K562 (cell line): ENCODE data around the gene PAQR4. TPM values are rescaled to one million over a fixed set of nuclear protein-coding genes. Genes with fewer than 3 reads are reported as not detected.

Experiments used
- ARID1B ChIP-seq: fragments of 450-650 bp; IDR thresholded peaks from 2 replicates; pipeline ENCODE4 v1.6.1; 2016; ENCODE audit warnings: antibody characterized with exemption, mild to moderate bottlenecking, inconsistent platforms
- FOSL1 ChIP-seq: fragments of 200-800 bp; sonication (Bioruptor generic); conservative IDR thresholded peaks from 2 replicates; pipeline ENCODE4 v1.6.1; 2016; ENCODE audit warnings: missing genetic modification characterization, missing compliant biosample characterization
- FOXA3 ChIP-seq, 2 experiments: fragments of 450-650 bp in 1 of 2; sonication (generic) in 1 of 2; formaldehyde crosslinking; IDR thresholded peaks in 1 of 2; conservative IDR thresholded peaks in 1 of 2; 2 replicates each; pipeline versions ENCODE4 v1.4.0 to v1.8.0; 2020 to 2022; ENCODE audit warnings: mild to moderate bottlenecking in 2 of 2, missing genetic modification reagents in 1 of 2
- FOXK1 ChIP-seq: sonication (generic); formaldehyde crosslinking; IDR thresholded peaks from 2 replicates; pipeline ENCODE4 v1.8.0; 2022; ENCODE audit warnings: missing genetic modification reagents, mild to moderate bottlenecking, borderline replicate concordance
- FOXP1 ChIP-seq: sonication (generic); formaldehyde crosslinking; IDR thresholded peaks from 2 replicates; pipeline ENCODE4 v1.8.0; 2022; ENCODE audit warnings: mild to moderate bottlenecking, missing genetic modification reagents
- HCFC1 ChIP-seq: IDR thresholded peaks from 2 replicates; pipeline ENCODE4 v1.6.1; 2012; ENCODE audit warnings: low read depth, low read length, improper control_type of control experiment
- HDAC1 ChIP-seq, 2 experiments: fragments of 450-650 bp; IDR thresholded peaks; 2 replicates each; pipeline ENCODE4 v1.6.1; 2016 to 2017; ENCODE audit warnings: inconsistent platforms in 1 of 2, mild to moderate bottlenecking in 1 of 2, moderate library complexity in 1 of 2
- HDAC8 ChIP-seq: fragments of 450-650 bp; IDR thresholded peaks from 2 replicates; pipeline ENCODE4 v1.6.1; 2016; ENCODE audit warnings: mild to moderate bottlenecking, missing genetic modification characterization, moderate library complexity, missing compliant biosample characterization
- NELFE ChIP-seq: IDR thresholded peaks from 2 replicates; pipeline ENCODE4 v1.6.1; 2011; ENCODE audit warnings: mild to moderate bottlenecking; ENCODE audit not compliant: insufficient read depth, insufficient read length
- PHF8 ChIP-seq: fragments of 200-600 bp; sonication (generic); IDR thresholded peaks from 2 replicates; pipeline ENCODE4 v1.6.1; 2012; ENCODE audit warnings: mixed run types, mild to moderate bottlenecking, inconsistent platforms, low read length, moderate library complexity, borderline replicate concordance
- PTRF ChIP-seq: fragments of 450-650 bp; IDR thresholded peaks from 2 replicates; pipeline ENCODE4 v1.6.1; 2016; ENCODE audit warnings: mild to moderate bottlenecking, missing genetic modification characterization, missing compliant biosample characterization
- RAD51 ChIP-seq: fragments of 450-650 bp; IDR thresholded peaks from 2 replicates; pipeline ENCODE4 v1.7.1; 2016; ENCODE audit warnings: low read depth, mild to moderate bottlenecking, borderline replicate concordance
- SMARCE1 ChIP-seq: fragments of 450-650 bp; IDR thresholded peaks from 2 replicates; pipeline ENCODE4 v1.7.1; 2016; ENCODE audit warnings: mild to moderate bottlenecking
- SP1 ChIP-seq: sonication (generic); formaldehyde crosslinking; IDR thresholded peaks from 2 replicates; pipeline ENCODE4 v1.8.1; 2022; ENCODE audit warnings: mild to moderate bottlenecking, missing genetic modification reagents
- ZNF445 ChIP-seq: fragments of 250-450 bp; sonication (Bioruptor Pico); IDR thresholded peaks from 2 replicates; pipeline ENCODE4 v1.4.0; 2020; ENCODE audit warnings: low read depth, mild to moderate bottlenecking, moderate library complexity
- polyA plus RNA-seq, 8 experiments: library from polyadenylated mRNA; depleted of rRNA in 4 of 8; stranded (reverse) in 5 of 8; unstranded in 3 of 8; fragments of >200 nt; fragmentation: Nextera tagmentation in 2 of 8; fragmentation: Illumina TruSeq in 1 of 8; extraction: Ambion mirVana in 2 of 8; extraction: Trizol in 1 of 8; gene quantifications; 2 replicates each; pipeline versions ENCODE4 v1.2.1 to v1.2.3, GENCODE V29; 2011 to 2014; ENCODE audit warnings: inconsistent platforms in 1 of 8, missing spikeins in 1 of 8
- total RNA-seq, 7 experiments: library from RNA; depleted of rRNA in 6 of 7; stranded (reverse); fragments of >200 nt in 6 of 7; fragmentation: Illumina TruSeq in 2 of 7; extraction: Trizol in 2 of 7; gene quantifications; 2 replicates each; pipeline versions ENCODE4 v1.2.1 to v1.2.3, GENCODE V29; 2011 to 2021; ENCODE audit warnings: low replicate concordance in 1 of 7
- TF ChIP-seq, protein P1 (sequence below): sonication (generic); formaldehyde crosslinking; IDR thresholded peaks from 2 replicates; pipeline ENCODE4 v1.9.0; 2022; ENCODE audit warnings: mild to moderate bottlenecking, missing genetic modification reagents
- TF ChIP-seq, protein P2 (sequence below): sonication (generic); IDR thresholded peaks from 2 replicates; pipeline ENCODE4 v1.6.1; 2016
- TF ChIP-seq, protein P3 (sequence below), 2 experiments: fragments of 450-650 bp; IDR thresholded peaks; 2 replicates each; pipeline ENCODE4 v1.6.1; 2016
- TF ChIP-seq, protein P4 (sequence below): IDR thresholded peaks from 2 replicates; pipeline ENCODE4 v1.6.1; 2012; ENCODE audit warnings: low read depth, low read length, improper control_type of control experiment, borderline replicate concordance
- TF ChIP-seq, protein P5 (sequence below): IDR thresholded peaks from 2 replicates; pipeline ENCODE4 v1.6.1; 2016; ENCODE audit warnings: missing genetic modification characterization, missing compliant biosample characterization

Gene PAQR4
- total and polyA plus RNA-seq, 9 of the 15 experiments (the other 6 are each of a cell fraction or from before 2014, with no cell fraction given): 0.62 to 40.4 (median 19.5) TPM

DNA sequence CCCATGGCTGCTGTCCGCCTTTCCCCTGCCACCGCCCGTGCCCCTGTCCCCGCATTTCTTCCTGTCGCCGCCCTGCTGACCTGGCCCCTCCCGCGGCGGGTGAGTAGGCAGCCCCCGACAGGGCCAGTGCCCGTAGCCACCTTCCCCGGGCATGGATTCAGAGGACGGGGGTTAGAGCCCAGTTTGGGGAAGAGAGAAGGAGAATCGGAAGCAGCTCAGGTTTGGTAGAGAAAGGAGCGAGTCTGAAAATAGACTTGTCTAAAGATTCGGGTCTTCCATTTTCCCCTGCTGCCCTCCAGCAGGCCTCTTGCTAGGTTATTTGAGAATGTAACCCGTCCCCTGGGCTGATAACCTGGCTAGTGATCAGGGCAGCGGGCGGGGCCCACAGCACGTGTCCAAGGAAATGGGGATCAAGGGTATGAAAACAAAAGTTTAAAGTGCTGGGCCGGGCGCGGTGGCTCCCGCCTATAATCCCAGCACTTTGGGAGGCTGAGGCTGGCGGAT is 35.7 kb downstream of the PAQR4 start (continued):
- peak; percentile 35; the same call in 1 of the 2 replicates for TF ChIP-seq PHF8
- no peak for TF ChIP-seq NELFE
- TF ChIP-seq HCFC1: no peak
- TF ChIP-seq, protein P1, sequence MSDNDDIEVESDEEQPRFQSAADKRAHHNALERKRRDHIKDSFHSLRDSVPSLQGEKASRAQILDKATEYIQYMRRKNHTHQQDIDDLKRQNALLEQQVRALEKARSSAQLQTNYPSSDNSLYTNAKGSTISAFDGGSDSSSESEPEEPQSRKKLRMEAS (CRISPR knock-in tag): peak; percentile 87
- TF ChIP-seq, protein P2, sequence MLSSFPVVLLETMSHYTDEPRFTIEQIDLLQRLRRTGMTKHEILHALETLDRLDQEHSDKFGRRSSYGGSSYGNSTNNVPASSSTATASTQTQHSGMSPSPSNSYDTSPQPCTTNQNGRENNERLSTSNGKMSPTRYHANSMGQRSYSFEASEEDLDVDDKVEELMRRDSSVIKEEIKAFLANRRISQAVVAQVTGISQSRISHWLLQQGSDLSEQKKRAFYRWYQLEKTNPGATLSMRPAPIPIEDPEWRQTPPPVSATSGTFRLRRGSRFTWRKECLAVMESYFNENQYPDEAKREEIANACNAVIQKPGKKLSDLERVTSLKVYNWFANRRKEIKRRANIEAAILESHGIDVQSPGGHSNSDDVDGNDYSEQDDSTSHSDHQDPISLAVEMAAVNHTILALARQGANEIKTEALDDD: peak; percentile 93
- TF ChIP-seq PTRF (tag): no peak
- peak in 1 of 2 experiments; percentile 67; a peak in 2 of 4 replicates for TF ChIP-seq HDAC1 (IDR thresholded peaks at IDR 0.05)
- TF ChIP-seq, protein P3, sequence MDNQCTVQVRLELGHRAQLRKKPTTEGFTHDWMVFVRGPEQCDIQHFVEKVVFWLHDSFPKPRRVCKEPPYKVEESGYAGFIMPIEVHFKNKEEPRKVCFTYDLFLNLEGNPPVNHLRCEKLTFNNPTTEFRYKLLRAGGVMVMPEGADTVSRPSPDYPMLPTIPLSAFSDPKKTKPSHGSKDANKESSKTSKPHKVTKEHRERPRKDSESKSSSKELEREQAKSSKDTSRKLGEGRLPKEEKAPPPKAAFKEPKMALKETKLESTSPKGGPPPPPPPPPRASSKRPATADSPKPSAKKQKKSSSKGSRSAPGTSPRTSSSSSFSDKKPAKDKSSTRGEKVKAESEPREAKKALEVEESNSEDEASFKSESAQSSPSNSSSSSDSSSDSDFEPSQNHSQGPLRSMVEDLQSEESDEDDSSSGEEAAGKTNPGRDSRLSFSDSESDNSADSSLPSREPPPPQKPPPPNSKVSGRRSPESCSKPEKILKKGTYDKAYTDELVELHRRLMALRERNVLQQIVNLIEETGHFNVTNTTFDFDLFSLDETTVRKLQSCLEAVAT (IDR thresholded peaks at IDR 0.05): 0 out of 4 replicates have a peak, but pooled peaks of 1 of the 2 experiments have one; percentile 51
- peak; percentile 53; the same call in 1 of the 2 replicates for TF ChIP-seq RAD51
- TF ChIP-seq ARID1B: peak; percentile 31; the same call in 1 of the 2 replicates
- no peak for TF ChIP-seq FOXP1 (CRISPR knock-in tag)
- no peak for TF ChIP-seq ZNF445 (CRISPR knock-in tag)
- TF ChIP-seq, protein P4, sequence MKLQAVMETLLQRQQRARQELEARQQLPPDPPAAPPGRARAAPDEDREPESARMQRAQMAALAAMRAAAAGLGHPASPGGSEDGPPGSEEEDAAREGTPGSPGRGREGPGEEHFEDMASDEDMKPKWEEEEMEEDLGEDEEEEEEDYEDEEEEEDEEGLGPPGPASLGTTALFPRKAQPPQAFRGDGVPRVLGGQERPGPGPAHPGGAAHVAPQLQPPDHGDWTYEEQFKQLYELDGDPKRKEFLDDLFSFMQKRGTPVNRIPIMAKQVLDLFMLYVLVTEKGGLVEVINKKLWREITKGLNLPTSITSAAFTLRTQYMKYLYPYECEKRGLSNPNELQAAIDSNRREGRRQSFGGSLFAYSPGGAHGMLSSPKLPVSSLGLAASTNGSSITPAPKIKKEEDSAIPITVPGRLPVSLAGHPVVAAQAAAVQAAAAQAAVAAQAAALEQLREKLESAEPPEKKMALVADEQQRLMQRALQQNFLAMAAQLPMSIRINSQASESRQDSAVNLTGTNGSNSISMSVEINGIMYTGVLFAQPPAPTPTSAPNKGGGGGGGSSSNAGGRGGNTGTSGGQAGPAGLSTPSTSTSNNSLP: no peak
- TF ChIP-seq SMARCE1: peak; percentile 61
- TF ChIP-seq FOXK1 (CRISPR knock-in tag): no peak
- TF ChIP-seq, protein P5, sequence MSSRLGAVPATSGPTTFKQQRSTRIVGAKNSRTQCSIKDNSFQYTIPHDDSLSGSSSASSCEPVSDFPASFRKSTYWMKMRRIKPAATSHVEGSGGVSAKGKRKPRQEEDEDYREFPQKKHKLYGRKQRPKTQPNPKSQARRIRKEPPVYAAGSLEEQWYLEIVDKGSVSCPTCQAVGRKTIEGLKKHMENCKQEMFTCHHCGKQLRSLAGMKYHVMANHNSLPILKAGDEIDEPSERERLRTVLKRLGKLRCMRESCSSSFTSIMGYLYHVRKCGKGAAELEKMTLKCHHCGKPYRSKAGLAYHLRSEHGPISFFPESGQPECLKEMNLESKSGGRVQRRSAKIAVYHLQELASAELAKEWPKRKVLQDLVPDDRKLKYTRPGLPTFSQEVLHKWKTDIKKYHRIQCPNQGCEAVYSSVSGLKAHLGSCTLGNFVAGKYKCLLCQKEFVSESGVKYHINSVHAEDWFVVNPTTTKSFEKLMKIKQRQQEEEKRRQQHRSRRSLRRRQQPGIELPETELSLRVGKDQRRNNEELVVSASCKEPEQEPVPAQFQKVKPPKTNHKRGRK (tag): no peak
- TF ChIP-seq HDAC8 (tag): no peak
- TF ChIP-seq SP1 (CRISPR knock-in tag): peak; percentile 32; the same call in 1 of the 2 replicates
- peak; percentile 32; the same call in 1 of the 2 replicates for TF ChIP-seq FOSL1 (tag)
- TF ChIP-seq FOXA3 (CRISPR knock-in tag; conservative IDR thresholded peaks at IDR 0.05 in 1 of 2, IDR thresholded peaks at IDR 0.05 in 1 of 2): 0 out of 4 replicates have a peak, but pooled peaks of 1 of the 2 experiments have one; percentile 20
